ENCODE results near the gene HDAC10.

- TF ChIP-seq, protein P1, sequence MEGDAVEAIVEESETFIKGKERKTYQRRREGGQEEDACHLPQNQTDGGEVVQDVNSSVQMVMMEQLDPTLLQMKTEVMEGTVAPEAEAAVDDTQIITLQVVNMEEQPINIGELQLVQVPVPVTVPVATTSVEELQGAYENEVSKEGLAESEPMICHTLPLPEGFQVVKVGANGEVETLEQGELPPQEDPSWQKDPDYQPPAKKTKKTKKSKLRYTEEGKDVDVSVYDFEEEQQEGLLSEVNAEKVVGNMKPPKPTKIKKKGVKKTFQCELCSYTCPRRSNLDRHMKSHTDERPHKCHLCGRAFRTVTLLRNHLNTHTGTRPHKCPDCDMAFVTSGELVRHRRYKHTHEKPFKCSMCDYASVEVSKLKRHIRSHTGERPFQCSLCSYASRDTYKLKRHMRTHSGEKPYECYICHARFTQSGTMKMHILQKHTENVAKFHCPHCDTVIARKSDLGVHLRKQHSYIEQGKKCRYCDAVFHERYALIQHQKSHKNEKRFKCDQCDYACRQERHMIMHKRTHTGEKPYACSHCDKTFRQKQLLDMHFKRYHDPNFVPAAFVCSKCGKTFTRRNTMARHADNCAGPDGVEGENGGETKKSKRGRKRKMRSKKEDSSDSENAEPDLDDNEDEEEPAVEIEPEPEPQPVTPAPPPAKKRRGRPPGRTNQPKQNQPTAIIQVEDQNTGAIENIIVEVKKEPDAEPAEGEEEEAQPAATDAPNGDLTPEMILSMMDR (IDR thresholded peaks at IDR 0.05): no peak
- TF ChIP-seq POLR2AphosphoS5 (IDR thresholded peaks at IDR 0.05) (no peak), POLR2A (IDR thresholded peaks at IDR 0.05; ENCODE audit: low read depth) (no peak), EP300 (IDR thresholded peaks at IDR 0.05) (no peak)
Measured at GRCh38 chr22:50283821-50284220, 32.8 kb upstream of the HDAC10 start.
